ENCODE data around the gene HHAT. TPM values are rescaled to one million over a fixed set of nuclear protein-coding genes. Genes with fewer than 3 reads are reported as not detected.

The HHAT gene
- total RNA-seq, 1 donor from 2014 or later, result 11.4 TPM

- FAIRE-seq, result no peak
- H3K27me3 Mint-ChIP-seq (ENCODE audit: low read depth, unreplicated experiment), result peaks cover 17% of the 10 kb centered on the region
Observed at GRCh38 chr1:210571356-210572284, 242.9 kb downstream of the HHAT start.

GRCh38 chr1:210573141-210573540 lies 244.4 kb downstream of the HHAT start:
- no peak overlapping the region for H2AFZ ChIP-seq (ENCODE audit: low read depth, low read length)
- no peak for FAIRE-seq
- H4K20me1 ChIP-seq (ENCODE audit: insufficient read depth, low read length), result no peaks in the 10 kb centered on the region
- peaks cover 7% of the 10 kb centered on the region for H3K9me3 Mint-ChIP-seq (ENCODE audit: unreplicated experiment)
- H3K27ac ChIP-seq (ENCODE audit: low read depth, low read length), result no peak overlapping the region
- peaks cover 6% of the 10 kb centered on the region for H3K36me3 Mint-ChIP-seq (ENCODE audit: low read depth, unreplicated experiment)
- H3K4me3 Mint-ChIP-seq (ENCODE audit: unreplicated experiment), result no peak overlapping the region
- H3K36me3 ChIP-seq (ENCODE audit: insufficient read depth, low read length), result no peaks in the 10 kb centered on the region
- no peaks in the 10 kb centered on the region for H3K79me2 ChIP-seq (ENCODE audit: insufficient read depth, low read length)
- H3K27ac Mint-ChIP-seq (ENCODE audit: unreplicated experiment), result no peak overlapping the region
- H3K4me3 ChIP-seq (ENCODE audit: insufficient read depth, low read depth, low read length), result no peak overlapping the region
- no peaks in the 10 kb centered on the region for H3K9me3 ChIP-seq (ENCODE audit: insufficient read depth, low read depth, low read length)
- H3K9ac ChIP-seq (ENCODE audit: low read length), result no peak overlapping the region
- no peaks in the 10 kb centered on the region for H3K27me3 ChIP-seq (ENCODE audit: insufficient read depth, low read length)
- peaks cover 2% of the 10 kb centered on the region for H3K4me1 Mint-ChIP-seq (ENCODE audit: low read depth, unreplicated experiment)
- H3K4me2 ChIP-seq (ENCODE audit: low read length), result no peak overlapping the region
- H3K4me1 ChIP-seq (ENCODE audit: insufficient read depth, low read length), result no peaks in the 10 kb centered on the region
- H3K27me3 Mint-ChIP-seq (ENCODE audit: low read depth, unreplicated experiment), result peaks cover 17% of the 10 kb centered on the region
- DNase-seq (ENCODE audit: low read depth), result no peak
- TF ChIP-seq, protein P1, sequence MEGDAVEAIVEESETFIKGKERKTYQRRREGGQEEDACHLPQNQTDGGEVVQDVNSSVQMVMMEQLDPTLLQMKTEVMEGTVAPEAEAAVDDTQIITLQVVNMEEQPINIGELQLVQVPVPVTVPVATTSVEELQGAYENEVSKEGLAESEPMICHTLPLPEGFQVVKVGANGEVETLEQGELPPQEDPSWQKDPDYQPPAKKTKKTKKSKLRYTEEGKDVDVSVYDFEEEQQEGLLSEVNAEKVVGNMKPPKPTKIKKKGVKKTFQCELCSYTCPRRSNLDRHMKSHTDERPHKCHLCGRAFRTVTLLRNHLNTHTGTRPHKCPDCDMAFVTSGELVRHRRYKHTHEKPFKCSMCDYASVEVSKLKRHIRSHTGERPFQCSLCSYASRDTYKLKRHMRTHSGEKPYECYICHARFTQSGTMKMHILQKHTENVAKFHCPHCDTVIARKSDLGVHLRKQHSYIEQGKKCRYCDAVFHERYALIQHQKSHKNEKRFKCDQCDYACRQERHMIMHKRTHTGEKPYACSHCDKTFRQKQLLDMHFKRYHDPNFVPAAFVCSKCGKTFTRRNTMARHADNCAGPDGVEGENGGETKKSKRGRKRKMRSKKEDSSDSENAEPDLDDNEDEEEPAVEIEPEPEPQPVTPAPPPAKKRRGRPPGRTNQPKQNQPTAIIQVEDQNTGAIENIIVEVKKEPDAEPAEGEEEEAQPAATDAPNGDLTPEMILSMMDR (IDR thresholded peaks at IDR 0.05; ENCODE audit: insufficient read depth, low read depth, low read length), result no peak
- no peak for TF ChIP-seq EZH2 (IDR thresholded peaks at IDR 0.05; ENCODE audit: insufficient read depth, low read length)

More at GRCh38 chr1:210571356-210572284, 242.9 kb downstream of the HHAT start:
- Histone ChIP-seq H3K9me3 (ENCODE audit: insufficient read depth, low read depth, low read length) (no peaks in the 10 kb centered on the region), H3K27ac (ENCODE audit: low read depth, low read length) (no peak overlapping the region), H2AFZ (ENCODE audit: low read depth, low read length) (no peak overlapping the region), H3K36me3 (ENCODE audit: insufficient read depth, low read length) (no peaks in the 10 kb centered on the region), H3K9ac (ENCODE audit: low read length) (no peak overlapping the region), H3K27me3 (ENCODE audit: insufficient read depth, low read length) (no peaks in the 10 kb centered on the region), H3K4me1 (ENCODE audit: insufficient read depth, low read length) (no peaks in the 10 kb centered on the region), H3K4me2 (ENCODE audit: low read length) (no peak overlapping the region), H3K79me2 (ENCODE audit: insufficient read depth, low read length) (no peaks in the 10 kb centered on the region), H3K4me3 (ENCODE audit: insufficient read depth, low read depth, low read length) (no peak overlapping the region), H4K20me1 (ENCODE audit: insufficient read depth, low read length) (no peaks in the 10 kb centered on the region)
- peaks cover 6% of the 10 kb centered on the region for H3K36me3 Mint-ChIP-seq (ENCODE audit: low read depth, unreplicated experiment)
- H3K9me3 Mint-ChIP-seq (ENCODE audit: unreplicated experiment), result peaks cover 2% of the 10 kb centered on the region
- TF ChIP-seq, protein P1 (IDR thresholded peaks at IDR 0.05; ENCODE audit: insufficient read depth, low read depth, low read length), result no peak
- no peak for TF ChIP-seq EZH2 (IDR thresholded peaks at IDR 0.05; ENCODE audit: insufficient read depth, low read length)
- no peak for DNase-seq (ENCODE audit: low read depth)
- H3K4me3 Mint-ChIP-seq (ENCODE audit: unreplicated experiment), result no peak overlapping the region
- H3K27ac Mint-ChIP-seq (ENCODE audit: unreplicated experiment), result no peak overlapping the region
- peaks cover 3% of the 10 kb centered on the region for H3K4me1 Mint-ChIP-seq (ENCODE audit: low read depth, unreplicated experiment)
